Measurements from ENCODE around the gene EIF5.

GRCh38 chr14:103393070-103393469 is 59.0 kb downstream of the EIF5 start:
- TF ChIP-seq, protein P1, sequence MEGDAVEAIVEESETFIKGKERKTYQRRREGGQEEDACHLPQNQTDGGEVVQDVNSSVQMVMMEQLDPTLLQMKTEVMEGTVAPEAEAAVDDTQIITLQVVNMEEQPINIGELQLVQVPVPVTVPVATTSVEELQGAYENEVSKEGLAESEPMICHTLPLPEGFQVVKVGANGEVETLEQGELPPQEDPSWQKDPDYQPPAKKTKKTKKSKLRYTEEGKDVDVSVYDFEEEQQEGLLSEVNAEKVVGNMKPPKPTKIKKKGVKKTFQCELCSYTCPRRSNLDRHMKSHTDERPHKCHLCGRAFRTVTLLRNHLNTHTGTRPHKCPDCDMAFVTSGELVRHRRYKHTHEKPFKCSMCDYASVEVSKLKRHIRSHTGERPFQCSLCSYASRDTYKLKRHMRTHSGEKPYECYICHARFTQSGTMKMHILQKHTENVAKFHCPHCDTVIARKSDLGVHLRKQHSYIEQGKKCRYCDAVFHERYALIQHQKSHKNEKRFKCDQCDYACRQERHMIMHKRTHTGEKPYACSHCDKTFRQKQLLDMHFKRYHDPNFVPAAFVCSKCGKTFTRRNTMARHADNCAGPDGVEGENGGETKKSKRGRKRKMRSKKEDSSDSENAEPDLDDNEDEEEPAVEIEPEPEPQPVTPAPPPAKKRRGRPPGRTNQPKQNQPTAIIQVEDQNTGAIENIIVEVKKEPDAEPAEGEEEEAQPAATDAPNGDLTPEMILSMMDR (IDR thresholded peaks at IDR 0.05; ENCODE audit: poor library complexity) = no peak
- TF ChIP-seq EZH2 (IDR thresholded peaks at IDR 0.05; ENCODE audit: borderline replicate concordance) = no peak

Measured in hepatocyte (in vitro differentiated cells).